GM12891 (cell line): ENCODE measurements around the gene GRK1. TPM values are rescaled to one million over a fixed set of nuclear protein-coding genes. Genes with fewer than 3 reads are reported as not detected.
"Not testable (repeated sequence)": the region's sequence is repeated elsewhere in the genome, so short reads cannot be mapped to it uniquely, and the experiment has no call there.

Source experiments
- DNase-seq: peaks from one replicate; pipeline ENCODE4 v3.0.0; 2011; ENCODE audit warnings: low spot score; ENCODE audit not compliant: insufficient read length
- FAIRE-seq: peaks from 2 replicates; lab custom pipeline; 2011; peaks lifted over from hg19 to GRCh38; lab: Jason Lieb, UNC
- PAX5 ChIP-seq: IDR thresholded peaks from 2 replicates; pipeline ENCODE4 v1.6.1; 2011; ENCODE audit warnings: low read length, moderate library complexity, mild to moderate bottlenecking; ENCODE audit not compliant: insufficient read depth, severe bottlenecking
- POLR2A ChIP-seq: IDR thresholded peaks from 2 replicates; pipeline ENCODE4 v1.6.1; 2011; ENCODE audit warnings: low read depth, low read length, control low read depth
- POLR2AphosphoS5 ChIP-seq: IDR thresholded peaks from 2 replicates; pipeline ENCODE4 v1.6.1; 2011; ENCODE audit warnings: low read depth, low read length, control low read depth
- POU2F2 ChIP-seq: IDR thresholded peaks from 2 replicates; pipeline ENCODE4 v1.6.1; 2011; ENCODE audit warnings: low read depth, mild to moderate bottlenecking, control low read depth, low read length, moderate library complexity
- SPI1 ChIP-seq: IDR thresholded peaks from 2 replicates; pipeline ENCODE4 v1.6.1; 2011; ENCODE audit warnings: low read depth, low read length, control low read depth
- TAF1 ChIP-seq: IDR thresholded peaks from 2 replicates; pipeline ENCODE4 v1.6.1; 2011; ENCODE audit warnings: low read depth, low read length, control low read depth
- polyA plus RNA-seq: library from polyadenylated mRNA; unstranded; fragments of >200 nt; gene quantifications from one replicate; pipeline ENCODE4 v1.2.1, GENCODE V29; 2012; ENCODE audit warnings: low read depth, missing spikeins, inconsistent platforms; ENCODE audit not compliant: missing spikeins

Gene GRK1
- 0.08 TPM for polyA plus RNA-seq

DNA sequence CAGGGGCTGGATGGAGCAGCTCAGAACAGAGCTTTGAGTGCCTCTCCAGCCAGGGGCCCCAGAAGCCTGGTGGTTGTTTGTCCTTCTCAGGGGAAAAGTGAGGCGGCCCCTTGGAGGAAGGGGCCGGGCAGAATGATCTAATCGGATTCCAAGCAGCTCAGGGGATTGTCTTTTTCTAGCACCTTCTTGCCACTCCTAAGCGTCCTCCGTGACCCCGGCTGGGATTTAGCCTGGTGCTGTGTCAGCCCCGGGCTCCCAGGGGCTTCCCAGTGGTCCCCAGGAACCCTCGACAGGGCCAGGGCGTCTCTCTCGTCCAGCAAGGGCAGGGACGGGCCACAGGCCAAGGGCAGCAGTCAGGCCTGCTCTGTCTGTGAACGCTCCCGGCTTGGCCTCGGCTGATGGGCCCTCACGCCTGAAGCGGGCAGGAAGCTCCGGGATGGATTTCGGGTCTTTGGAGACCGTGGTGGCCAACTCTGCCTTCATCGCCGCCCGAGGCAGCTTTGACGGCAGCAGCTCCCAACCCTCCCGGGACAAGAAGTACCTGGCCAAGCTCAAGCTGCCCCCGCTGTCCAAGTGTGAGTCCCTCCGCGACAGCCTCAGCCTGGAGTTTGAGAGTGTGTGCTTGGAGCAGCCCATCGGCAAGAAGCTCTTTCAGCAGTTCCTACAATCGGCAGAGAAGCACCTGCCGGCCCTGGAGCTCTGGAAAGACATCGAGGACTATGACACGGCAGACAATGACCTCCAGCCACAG, at the start of gene GRK1:
Gene GRK1 (plus strand): TSS at position 269 of the 751 bp plus-strand sequence. CDS start 168 bp downstream, at position 437.
- FAIRE-seq (no peak), DNase-seq (no peak)
- TF ChIP-seq POLR2A (no peak), SPI1 (no peak), PAX5 (no peak), POU2F2 (no peak), TAF1 (no peak), POLR2AphosphoS5 (no peak)

- no peak for FAIRE-seq
- TF ChIP-seq TAF1 (no peak), POU2F2 (no peak), POLR2AphosphoS5 (no peak), PAX5 (no peak), SPI1 (no peak), POLR2A (no peak)
- DNase-seq: no peak
These were observed 49.1 kb upstream of the GRK1 start for GRCh38 chr13:113617961-113618360.

- DNase-seq: no peak
- FAIRE-seq: no peak
- TF ChIP-seq TAF1: no peak
- no peak for TF ChIP-seq POU2F2
These were observed 48.6 kb upstream of the GRK1 start for GRCh38 chr13:113618455-113618854.

DNA sequence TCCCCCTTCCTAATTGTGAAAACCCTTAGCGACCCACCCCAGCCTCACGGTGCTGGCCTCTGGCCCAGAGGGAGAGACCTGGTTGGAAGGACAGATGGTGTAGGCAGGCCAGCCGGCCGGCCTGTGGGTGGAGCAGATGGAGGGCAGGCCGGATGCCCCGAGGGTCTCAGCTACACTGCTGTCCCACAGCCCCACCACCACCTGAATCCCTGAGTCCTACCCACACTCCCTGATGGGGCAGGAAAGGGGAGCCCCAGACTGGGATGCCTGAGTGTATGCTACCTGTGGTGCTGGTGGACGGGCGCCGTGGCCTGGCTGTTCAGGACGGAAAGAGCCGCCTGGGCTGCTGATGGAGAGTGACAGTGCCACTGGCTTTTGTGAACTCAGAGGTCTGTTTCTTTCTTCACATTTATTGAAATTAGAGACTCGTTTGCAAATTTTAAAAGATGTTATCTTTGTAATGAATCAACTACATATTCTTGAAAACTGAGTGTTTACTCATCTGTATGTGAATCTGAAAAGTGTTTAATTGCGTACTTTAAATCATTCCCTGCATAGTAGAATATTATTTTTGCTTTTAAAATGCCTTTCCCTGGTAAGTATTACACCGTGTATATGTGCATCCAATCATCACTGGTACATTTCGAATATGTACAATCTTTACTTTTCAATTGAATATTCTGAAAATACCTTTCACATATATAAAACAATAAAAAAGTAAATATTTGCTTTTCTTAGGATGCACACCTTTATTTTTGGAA, 46.8 kb upstream of the GRK1 start:
- DNase-seq (no peak), FAIRE-seq (no peak)
- TF ChIP-seq POLR2A: no peak

DNA sequence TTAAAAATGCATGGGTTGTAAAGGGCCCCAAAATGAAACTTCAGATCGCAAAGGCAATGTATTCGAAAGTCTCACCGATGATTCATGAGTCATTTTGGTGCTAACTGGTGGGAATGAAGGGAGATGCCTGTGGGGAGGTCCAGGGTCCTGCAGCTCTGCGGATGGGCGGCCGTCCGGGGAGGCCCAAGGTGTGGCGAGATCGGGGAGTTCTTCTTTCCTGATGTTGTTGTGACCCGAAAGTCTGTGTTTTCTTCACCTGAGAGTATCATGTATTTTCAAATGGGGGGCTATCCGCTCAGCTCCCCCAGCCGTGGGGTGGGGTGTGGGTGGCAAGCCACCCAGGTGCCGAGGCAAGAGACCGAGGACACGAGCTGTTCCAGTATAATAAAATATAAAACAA, 46.0 kb upstream of the GRK1 start:
- DNase-seq (no peak), FAIRE-seq (no peak)
- TF ChIP-seq POLR2A: no peak
- TF ChIP-seq TAF1: no peak
- TF ChIP-seq PAX5: no peak
- no peak for TF ChIP-seq POLR2AphosphoS5
- TF ChIP-seq SPI1: no peak
- no peak for TF ChIP-seq POU2F2

- not testable (repeated sequence) for FAIRE-seq, DNase-seq
These were observed 45.5 kb upstream of the GRK1 start for GRCh38 chr13:113621498-113621897.

GRCh38 chr13:113621986-113622550, 45.0 kb upstream of the GRK1 start:
- DNase-seq, FAIRE-seq: not testable (repeated sequence)

DNA sequence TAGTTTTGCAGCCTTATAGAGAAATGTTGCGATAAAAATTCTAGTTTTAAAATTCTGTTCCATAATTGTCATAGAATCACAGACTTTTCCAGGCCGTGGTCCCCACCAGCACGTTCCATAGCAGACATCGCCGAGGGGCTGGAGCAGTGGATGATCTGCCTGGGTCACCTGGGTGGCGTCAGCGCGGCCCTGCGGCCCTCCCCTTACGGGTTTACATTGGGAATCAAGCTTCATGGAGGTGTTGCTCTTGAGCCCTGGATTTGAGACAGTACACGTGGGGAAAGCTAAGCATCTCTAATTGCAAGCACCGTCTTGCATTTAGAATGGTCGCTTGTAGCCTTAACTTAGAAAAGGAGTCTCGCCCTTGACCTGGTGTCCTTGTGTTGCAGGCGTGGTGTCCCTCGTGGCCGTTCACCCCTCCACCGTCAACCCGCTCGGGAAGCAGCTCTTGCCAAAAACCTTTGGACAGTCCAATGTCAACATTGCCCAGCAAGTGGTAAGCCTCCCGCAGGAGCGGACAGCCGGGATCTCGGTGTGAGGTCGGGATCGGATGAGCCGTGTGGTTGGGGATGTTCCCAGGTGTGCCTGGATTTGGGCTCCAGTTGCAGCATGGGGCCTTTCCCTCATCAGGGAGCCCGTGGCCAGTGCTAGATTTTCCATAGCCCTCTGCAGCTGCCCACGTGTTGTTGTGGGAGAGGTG, 44.1 kb upstream of the GRK1 start:
- TF ChIP-seq SPI1 (no peak), PAX5 (no peak), TAF1 (no peak), POLR2A (no peak), POLR2AphosphoS5 (no peak), POU2F2 (no peak)
- FAIRE-seq: no peak
- DNase-seq: no peak

GRCh38 chr13:113623491-113624234, 43.4 kb upstream of the GRK1 start:
- no peak for FAIRE-seq
- no peak for DNase-seq
- TF ChIP-seq SPI1 (no peak), PAX5 (no peak), TAF1 (no peak), POU2F2 (no peak), POLR2AphosphoS5 (no peak), POLR2A (no peak)

DNA sequence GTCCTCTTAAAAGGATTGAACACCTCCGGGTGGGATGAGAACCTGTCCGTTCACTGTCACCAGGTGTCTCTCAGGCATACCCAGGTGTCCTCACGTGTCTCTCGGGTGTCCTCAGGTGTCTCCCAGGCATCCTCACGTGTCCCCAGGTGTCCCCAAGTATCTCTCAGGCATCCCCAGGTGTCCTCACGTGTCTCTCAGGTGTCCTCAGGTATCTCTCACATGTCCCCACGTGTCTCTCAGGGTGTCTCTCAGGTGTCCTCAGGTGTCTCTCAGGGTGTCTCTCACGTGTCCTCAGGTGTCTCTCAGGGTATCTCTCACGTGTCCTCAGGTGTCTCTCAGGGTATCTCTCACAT, 42.8 kb upstream of the GRK1 start:
- DNase-seq (no peak), FAIRE-seq (no peak)
- TF ChIP-seq POLR2A (no peak), SPI1 (no peak), POU2F2 (no peak), TAF1 (no peak), PAX5 (no peak), POLR2AphosphoS5 (no peak)

- not testable (repeated sequence) for DNase-seq
These were observed 42.2 kb upstream of the GRK1 start for GRCh38 chr13:113624640-113625304.

More at GRCh38 chr13:113624640-113625304, 42.2 kb upstream of the GRK1 start:
- not testable (repeated sequence) for FAIRE-seq
